ENCODE results near the gene TSACC.
"Not testable (repeated sequence)": the region's sequence is repeated elsewhere in the genome, so short reads cannot be mapped to it uniquely, and the experiment has no call there.

TSACC gene

GRCh38 chr1:156346636-156347035, 8.3 kb downstream of the TSACC start:
- H3K4me3 ChIP-seq (ENCODE audit: low read depth, low read length), result no peak overlapping the region
- no peak for TF ChIP-seq CTCF (IDR thresholded peaks at IDR 0.05; ENCODE audit: borderline replicate concordance, insufficient read depth, low read depth, low read length)

GRCh38 chr1:156347331-156347730, 9.0 kb downstream of the TSACC start:
- TF ChIP-seq CTCF (IDR thresholded peaks at IDR 0.05; ENCODE audit: borderline replicate concordance, insufficient read depth, low read depth, low read length), result no peak
- no peak overlapping the region for H3K4me3 ChIP-seq (ENCODE audit: low read depth, low read length)

- H3K4me3 ChIP-seq (ENCODE audit: low read depth, low read length), result not testable (repeated sequence)
Observed at GRCh38 chr1:156352481-156352880, 14.2 kb downstream of the TSACC start.

GRCh38 chr1:156356262-156356874, 18.0 kb downstream of the TSACC start:
- no peak for TF ChIP-seq CTCF (IDR thresholded peaks at IDR 0.05; ENCODE audit: borderline replicate concordance, insufficient read depth, low read depth, low read length)
- H3K4me3 ChIP-seq (ENCODE audit: low read depth, low read length), result no peak overlapping the region

- TF ChIP-seq CTCF (IDR thresholded peaks at IDR 0.05; ENCODE audit: borderline replicate concordance, insufficient read depth, low read depth, low read length), result peak; percentile 99
- H3K4me3 ChIP-seq (ENCODE audit: low read depth, low read length), result no peak overlapping the region
Observed at GRCh38 chr1:156356875-156357534, 18.7 kb downstream of the TSACC start.

- H3K4me3 ChIP-seq (ENCODE audit: low read depth, low read length), result no peak overlapping the region
- no peak for TF ChIP-seq CTCF (IDR thresholded peaks at IDR 0.05; ENCODE audit: borderline replicate concordance, insufficient read depth, low read depth, low read length)
Observed at GRCh38 chr1:156357977-156358376, 19.7 kb downstream of the TSACC start.

GRCh38 chr1:156358641-156359040, 20.3 kb downstream of the TSACC start:
- TF ChIP-seq CTCF (IDR thresholded peaks at IDR 0.05; ENCODE audit: borderline replicate concordance, insufficient read depth, low read depth, low read length), result no peak
- no peak overlapping the region for H3K4me3 ChIP-seq (ENCODE audit: low read depth, low read length)
